SIG-M5 treated with dmso at 0.1 percent for 504 hours (cell line): ENCODE data around the gene ZNF236.
"Not testable (repeated sequence)": the region's sequence is repeated elsewhere in the genome, so short reads cannot be mapped to it uniquely, and the experiment has no call there.

ENCODE experiments used
- DNase-seq: peaks from one replicate; lab custom pipeline; 2025; ENCODE audit not compliant: unreplicated experiment; lab: John Stamatoyannopoulos, UW

The ZNF236 gene

GRCh38 chr18:76984193-76985155 is 162.1 kb downstream of the ZNF236 start:
- DNase-seq: no peak

- DNase-seq: no peak
Observed at GRCh38 chr18:76985156-76985950, 163.0 kb downstream of the ZNF236 start.

GRCh38 chr18:76985951-76986236 is 163.5 kb downstream of the ZNF236 start:
- DNase-seq: no peak

GRCh38 chr18:76986406-76986805 is 164.0 kb downstream of the ZNF236 start:
- no peak for DNase-seq

- no peak for DNase-seq
Observed at GRCh38 chr18:76988031-76988826, 165.9 kb downstream of the ZNF236 start.

GRCh38 chr18:76988827-76989646 is 166.7 kb downstream of the ZNF236 start:
- no peak for DNase-seq

GRCh38 chr18:76989647-76990190 is 167.4 kb downstream of the ZNF236 start:
- no peak for DNase-seq

GRCh38 chr18:76990343-76991020 is 168.1 kb downstream of the ZNF236 start:
- DNase-seq: not testable (repeated sequence)

- no peak for DNase-seq
Observed at GRCh38 chr18:76991021-76991688, 168.8 kb downstream of the ZNF236 start.

GRCh38 chr18:76992226-76993084 is 170.1 kb downstream of the ZNF236 start:
- no peak for DNase-seq

- DNase-seq: no peak
Observed at GRCh38 chr18:76993085-76993382, 170.7 kb downstream of the ZNF236 start.

GRCh38 chr18:76993573-76993972 is 171.2 kb downstream of the ZNF236 start:
- DNase-seq: no peak

GRCh38 chr18:76994086-76994654 is 171.8 kb downstream of the ZNF236 start:
- no peak for DNase-seq

- no peak for DNase-seq
Observed at GRCh38 chr18:76995896-76996295, 173.5 kb downstream of the ZNF236 start.

- DNase-seq: no peak
Observed at GRCh38 chr18:76996429-76996828, 174.1 kb downstream of the ZNF236 start.

GRCh38 chr18:76997951-76998808 is 175.8 kb downstream of the ZNF236 start:
- DNase-seq: no peak

GRCh38 chr18:76999077-76999476 is 176.7 kb downstream of the ZNF236 start:
- no peak for DNase-seq
